ENCODE measurements around the gene SELENOH.

Gene SELENOH

DNA sequence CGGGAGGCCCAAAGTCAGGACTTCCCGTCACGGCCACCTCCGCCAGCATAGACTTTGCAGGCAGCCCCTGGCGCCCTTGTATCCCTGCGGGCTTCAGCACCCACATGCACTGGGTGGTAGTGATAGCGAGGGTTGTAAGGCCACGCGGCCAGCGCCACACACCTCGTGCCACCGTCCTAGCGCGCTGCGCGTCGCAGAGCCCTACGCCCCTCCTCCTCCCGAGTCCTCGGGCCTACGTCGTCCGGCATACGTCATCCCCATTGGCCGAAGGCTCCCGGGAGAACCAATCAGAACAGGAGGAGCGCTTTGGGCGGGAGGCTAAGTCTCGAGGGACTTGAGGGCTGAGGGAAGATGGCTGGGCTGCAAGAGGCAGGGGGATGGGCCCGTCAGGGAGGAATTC is 11.7 kb downstream of the SELENOH start (continued):
- TF ChIP-seq, protein P1, sequence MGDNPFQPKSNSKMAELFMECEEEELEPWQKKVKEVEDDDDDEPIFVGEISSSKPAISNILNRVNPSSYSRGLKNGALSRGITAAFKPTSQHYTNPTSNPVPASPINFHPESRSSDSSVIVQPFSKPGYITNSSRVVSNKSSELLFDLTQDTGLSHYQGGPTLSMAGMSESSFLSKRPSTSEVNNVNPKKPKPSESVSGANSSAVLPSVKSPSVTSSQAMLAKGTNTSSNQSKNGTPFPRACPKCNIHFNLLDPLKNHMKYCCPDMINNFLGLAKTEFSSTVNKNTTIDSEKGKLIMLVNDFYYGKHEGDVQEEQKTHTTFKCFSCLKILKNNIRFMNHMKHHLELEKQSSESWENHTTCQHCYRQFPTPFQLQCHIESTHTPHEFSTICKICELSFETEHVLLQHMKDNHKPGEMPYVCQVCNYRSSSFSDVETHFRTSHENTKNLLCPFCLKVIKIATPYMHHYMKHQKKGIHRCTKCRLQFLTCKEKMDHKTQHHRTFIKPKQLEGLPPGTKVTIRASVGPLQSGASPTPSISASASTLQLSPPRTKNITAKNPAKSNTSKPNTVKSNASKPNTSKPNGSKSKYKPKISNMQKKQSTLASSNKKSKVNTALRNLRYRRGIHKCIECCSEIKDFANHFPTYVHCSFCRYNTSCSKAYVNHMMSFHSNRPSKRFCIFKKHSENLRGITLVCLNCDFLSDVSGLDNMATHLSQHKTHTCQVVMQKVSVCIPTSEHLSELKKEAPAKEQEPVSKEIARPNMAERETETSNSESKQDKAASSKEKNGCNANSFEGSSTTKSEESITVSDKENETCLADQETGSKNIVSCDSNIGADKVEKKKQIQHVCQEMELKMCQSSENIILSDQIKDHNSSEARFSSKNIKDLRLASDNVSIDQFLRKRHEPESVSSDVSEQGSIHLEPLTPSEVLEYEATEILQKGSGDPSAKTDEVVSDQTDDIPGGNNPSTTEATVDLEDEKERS (tag by site-specific recombination; IDR thresholded peaks at IDR 0.05) = no peak
- no peak for TF ChIP-seq HOXA7 (CRISPR knock-in tag; IDR thresholded peaks at IDR 0.05; ENCODE audit: borderline replicate concordance)
- TF ChIP-seq KLF7 (tag by site-specific recombination; IDR thresholded peaks at IDR 0.05; ENCODE audit: borderline replicate concordance) = no peak
- TF ChIP-seq ZFP3 (tag by site-specific recombination; IDR thresholded peaks at IDR 0.05; ENCODE audit: low read depth) = no peak
- TF ChIP-seq TCF7L2 (IDR thresholded peaks at IDR 0.05; ENCODE audit: borderline replicate concordance, low read depth, low read length) = no peak
- TF ChIP-seq, protein P2, sequence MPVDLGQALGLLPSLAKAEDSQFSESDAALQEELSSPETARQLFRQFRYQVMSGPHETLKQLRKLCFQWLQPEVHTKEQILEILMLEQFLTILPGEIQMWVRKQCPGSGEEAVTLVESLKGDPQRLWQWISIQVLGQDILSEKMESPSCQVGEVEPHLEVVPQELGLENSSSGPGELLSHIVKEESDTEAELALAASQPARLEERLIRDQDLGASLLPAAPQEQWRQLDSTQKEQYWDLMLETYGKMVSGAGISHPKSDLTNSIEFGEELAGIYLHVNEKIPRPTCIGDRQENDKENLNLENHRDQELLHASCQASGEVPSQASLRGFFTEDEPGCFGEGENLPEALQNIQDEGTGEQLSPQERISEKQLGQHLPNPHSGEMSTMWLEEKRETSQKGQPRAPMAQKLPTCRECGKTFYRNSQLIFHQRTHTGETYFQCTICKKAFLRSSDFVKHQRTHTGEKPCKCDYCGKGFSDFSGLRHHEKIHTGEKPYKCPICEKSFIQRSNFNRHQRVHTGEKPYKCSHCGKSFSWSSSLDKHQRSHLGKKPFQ (tag by site-specific recombination; IDR thresholded peaks at IDR 0.05) = no peak
- no peak for TF ChIP-seq ZNF132 (tag by site-specific recombination; IDR thresholded peaks at IDR 0.05; ENCODE audit: borderline replicate concordance)
- TF ChIP-seq, protein P3, sequence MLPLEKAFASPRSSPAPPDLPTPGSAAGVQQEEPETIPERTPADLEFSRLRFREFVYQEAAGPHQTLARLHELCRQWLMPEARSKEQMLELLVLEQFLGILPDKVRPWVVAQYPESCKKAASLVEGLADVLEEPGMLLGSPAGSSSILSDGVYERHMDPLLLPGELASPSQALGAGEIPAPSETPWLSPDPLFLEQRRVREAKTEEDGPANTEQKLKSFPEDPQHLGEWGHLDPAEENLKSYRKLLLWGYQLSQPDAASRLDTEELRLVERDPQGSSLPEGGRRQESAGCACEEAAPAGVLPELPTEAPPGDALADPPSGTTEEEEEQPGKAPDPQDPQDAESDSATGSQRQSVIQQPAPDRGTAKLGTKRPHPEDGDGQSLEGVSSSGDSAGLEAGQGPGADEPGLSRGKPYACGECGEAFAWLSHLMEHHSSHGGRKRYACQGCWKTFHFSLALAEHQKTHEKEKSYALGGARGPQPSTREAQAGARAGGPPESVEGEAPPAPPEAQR (tag by site-specific recombination; IDR thresholded peaks at IDR 0.05) = no peak

DNA sequence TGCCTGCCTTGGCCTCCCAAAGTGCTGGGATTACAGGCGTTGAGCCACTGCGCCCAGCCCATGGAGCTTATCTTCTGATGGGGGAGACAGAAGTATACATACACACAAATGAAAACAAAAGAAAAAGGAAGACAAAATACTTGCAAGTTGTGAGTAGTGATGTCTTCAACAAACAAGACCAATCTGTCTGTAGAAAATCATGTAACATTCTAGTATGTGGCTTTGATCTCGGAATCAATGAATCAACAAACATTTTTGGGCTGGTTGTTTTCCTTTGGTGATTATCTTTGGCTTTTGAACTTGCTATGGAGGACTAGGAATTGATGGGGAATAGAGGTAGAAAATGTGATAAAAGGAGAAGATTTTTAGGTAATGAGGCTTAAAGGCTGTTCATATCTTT is 16.9 kb downstream of the SELENOH start:
- no peaks in the 10 kb centered on the region for H3K9me3 ChIP-seq (ENCODE audit: control insufficient read depth, insufficient read depth, low read depth, low read length)
- no peaks in the 10 kb centered on the region for H3K4me1 ChIP-seq (ENCODE audit: control insufficient read depth, insufficient read depth, low read length)
- POLR2A ChIA-PET = no interaction called here
- CTCF ChIA-PET = interaction anchor here (1.0 to 10.5 kb wide), 2 partner anchors 30 to 43 kb away, joined by 4 to 151 read pairs; no protein-coding TSS in a partner anchor
- H3K27ac ChIP-seq (ENCODE audit: extremely low read depth, low read depth, low read length) = no peak overlapping the region
- no peaks in the 10 kb centered on the region for H3K36me3 ChIP-seq (ENCODE audit: control insufficient read depth in 2 of 2, insufficient read depth in 1 of 2, low read length in 2 of 2)
- H3K4me3 ChIP-seq (ENCODE audit: low read depth, low read length) = no peak overlapping the region
- TF ChIP-seq, protein P4, sequence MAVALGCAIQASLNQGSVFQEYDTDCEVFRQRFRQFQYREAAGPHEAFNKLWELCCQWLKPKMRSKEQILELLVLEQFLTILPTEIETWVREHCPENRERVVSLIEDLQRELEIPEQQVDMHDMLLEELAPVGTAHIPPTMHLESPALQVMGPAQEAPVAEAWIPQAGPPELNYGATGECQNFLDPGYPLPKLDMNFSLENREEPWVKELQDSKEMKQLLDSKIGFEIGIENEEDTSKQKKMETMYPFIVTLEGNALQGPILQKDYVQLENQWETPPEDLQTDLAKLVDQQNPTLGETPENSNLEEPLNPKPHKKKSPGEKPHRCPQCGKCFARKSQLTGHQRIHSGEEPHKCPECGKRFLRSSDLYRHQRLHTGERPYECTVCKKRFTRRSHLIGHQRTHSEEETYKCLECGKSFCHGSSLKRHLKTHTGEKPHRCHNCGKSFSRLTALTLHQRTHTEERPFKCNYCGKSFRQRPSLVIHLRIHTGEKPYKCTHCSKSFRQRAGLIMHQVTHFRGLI (tag by site-specific recombination; IDR thresholded peaks at IDR 0.05) = no peak
- TF ChIP-seq, protein P5, sequence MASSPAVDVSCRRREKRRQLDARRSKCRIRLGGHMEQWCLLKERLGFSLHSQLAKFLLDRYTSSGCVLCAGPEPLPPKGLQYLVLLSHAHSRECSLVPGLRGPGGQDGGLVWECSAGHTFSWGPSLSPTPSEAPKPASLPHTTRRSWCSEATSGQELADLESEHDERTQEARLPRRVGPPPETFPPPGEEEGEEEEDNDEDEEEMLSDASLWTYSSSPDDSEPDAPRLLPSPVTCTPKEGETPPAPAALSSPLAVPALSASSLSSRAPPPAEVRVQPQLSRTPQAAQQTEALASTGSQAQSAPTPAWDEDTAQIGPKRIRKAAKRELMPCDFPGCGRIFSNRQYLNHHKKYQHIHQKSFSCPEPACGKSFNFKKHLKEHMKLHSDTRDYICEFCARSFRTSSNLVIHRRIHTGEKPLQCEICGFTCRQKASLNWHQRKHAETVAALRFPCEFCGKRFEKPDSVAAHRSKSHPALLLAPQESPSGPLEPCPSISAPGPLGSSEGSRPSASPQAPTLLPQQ (tag by site-specific recombination; IDR thresholded peaks at IDR 0.05) = no peak
- TF ChIP-seq, protein P6, sequence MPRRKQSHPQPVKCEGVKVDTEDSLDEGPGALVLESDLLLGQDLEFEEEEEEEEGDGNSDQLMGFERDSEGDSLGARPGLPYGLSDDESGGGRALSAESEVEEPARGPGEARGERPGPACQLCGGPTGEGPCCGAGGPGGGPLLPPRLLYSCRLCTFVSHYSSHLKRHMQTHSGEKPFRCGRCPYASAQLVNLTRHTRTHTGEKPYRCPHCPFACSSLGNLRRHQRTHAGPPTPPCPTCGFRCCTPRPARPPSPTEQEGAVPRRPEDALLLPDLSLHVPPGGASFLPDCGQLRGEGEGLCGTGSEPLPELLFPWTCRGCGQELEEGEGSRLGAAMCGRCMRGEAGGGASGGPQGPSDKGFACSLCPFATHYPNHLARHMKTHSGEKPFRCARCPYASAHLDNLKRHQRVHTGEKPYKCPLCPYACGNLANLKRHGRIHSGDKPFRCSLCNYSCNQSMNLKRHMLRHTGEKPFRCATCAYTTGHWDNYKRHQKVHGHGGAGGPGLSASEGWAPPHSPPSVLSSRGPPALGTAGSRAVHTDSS (tag by site-specific recombination; IDR thresholded peaks at IDR 0.05) = no peak
- TF ChIP-seq, protein P7, sequence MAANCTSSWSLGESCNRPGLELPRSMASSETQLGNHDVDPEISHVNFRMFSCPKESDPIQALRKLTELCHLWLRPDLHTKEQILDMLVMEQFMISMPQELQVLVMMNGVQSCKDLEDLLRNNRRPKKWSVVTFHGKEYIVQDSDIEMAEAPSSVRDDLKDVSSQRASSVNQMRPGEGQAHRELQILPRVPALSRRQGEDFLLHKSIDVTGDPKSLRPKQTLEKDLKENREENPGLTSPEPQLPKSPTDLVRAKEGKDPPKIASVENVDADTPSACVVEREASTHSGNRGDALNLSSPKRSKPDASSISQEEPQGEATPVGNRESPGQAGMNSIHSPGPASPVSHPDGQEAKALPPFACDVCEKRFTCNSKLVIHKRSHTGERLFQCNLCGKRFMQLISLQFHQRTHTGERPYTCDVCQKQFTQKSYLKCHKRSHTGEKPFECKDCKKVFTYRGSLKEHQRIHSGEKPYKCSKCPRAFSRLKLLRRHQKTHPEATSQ (tag by site-specific recombination; IDR thresholded peaks at IDR 0.05) = no peak
- TF ChIP-seq ZNF571 (tag by site-specific recombination; IDR thresholded peaks at IDR 0.05) (no peak), ZNF292 (tag by site-specific recombination; IDR thresholded peaks at IDR 0.05; ENCODE audit: borderline replicate concordance, low read depth) (no peak), ZNF23 (tag by site-specific recombination; IDR thresholded peaks at IDR 0.05; ENCODE audit: borderline replicate concordance) (no peak), ZNF76 (tag by site-specific recombination; IDR thresholded peaks at IDR 0.05; ENCODE audit: borderline replicate concordance, low read depth) (no peak)
- TF ChIP-seq, protein P8, sequence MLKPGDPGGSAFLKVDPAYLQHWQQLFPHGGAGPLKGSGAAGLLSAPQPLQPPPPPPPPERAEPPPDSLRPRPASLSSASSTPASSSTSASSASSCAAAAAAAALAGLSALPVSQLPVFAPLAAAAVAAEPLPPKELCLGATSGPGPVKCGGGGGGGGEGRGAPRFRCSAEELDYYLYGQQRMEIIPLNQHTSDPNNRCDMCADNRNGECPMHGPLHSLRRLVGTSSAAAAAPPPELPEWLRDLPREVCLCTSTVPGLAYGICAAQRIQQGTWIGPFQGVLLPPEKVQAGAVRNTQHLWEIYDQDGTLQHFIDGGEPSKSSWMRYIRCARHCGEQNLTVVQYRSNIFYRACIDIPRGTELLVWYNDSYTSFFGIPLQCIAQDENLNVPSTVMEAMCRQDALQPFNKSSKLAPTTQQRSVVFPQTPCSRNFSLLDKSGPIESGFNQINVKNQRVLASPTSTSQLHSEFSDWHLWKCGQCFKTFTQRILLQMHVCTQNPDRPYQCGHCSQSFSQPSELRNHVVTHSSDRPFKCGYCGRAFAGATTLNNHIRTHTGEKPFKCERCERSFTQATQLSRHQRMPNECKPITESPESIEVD (tag by site-specific recombination; IDR thresholded peaks at IDR 0.05) = no peak
- TF ChIP-seq, protein P9, sequence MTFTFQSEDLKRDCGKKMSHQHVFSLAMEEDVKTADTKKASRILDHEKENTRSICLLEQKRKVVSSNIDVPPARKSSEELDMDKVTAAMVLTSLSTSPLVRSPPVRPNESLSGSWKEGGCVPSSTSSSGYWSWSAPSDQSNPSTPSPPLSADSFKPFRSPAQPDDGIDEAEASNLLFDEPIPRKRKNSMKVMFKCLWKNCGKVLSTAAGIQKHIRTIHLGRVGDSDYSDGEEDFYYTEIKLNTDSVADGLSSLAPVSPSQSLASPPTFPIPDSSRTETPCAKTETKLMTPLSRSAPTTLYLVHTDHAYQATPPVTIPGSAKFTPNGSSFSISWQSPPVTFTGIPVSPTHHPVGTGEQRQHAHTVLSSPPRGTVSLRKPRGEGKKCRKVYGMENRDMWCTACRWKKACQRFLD (tag by site-specific recombination; IDR thresholded peaks at IDR 0.05) = no peak

Measured in HEK293 (cell line).